HepG2 (cell line): ENCODE measurements around the gene ALPK3. TPM values are rescaled to one million over a fixed set of nuclear protein-coding genes. Genes with fewer than 3 reads are reported as not detected.
A peak's percentile ranks its signal among the peaks of the same experiment; 100 is the strongest.

Source experiments
- ARHGAP35 ChIP-seq: sonication (generic); formaldehyde crosslinking; IDR thresholded peaks from 2 replicates; pipeline ENCODE4 v1.9.0; 2022; ENCODE audit warnings: mild to moderate bottlenecking, inconsistent platforms, moderate library complexity, missing genetic modification reagents, borderline replicate concordance
- ATRX ChIP-seq: sonication (generic); formaldehyde crosslinking; IDR thresholded peaks from 2 replicates; pipeline ENCODE4 v1.4.0; 2020; ENCODE audit warnings: missing genetic modification reagents, borderline replicate concordance
- BRD4 ChIP-seq: sonication (generic); formaldehyde crosslinking; IDR thresholded peaks from 2 replicates; pipeline ENCODE4 v1.4.0; 2020; ENCODE audit warnings: missing genetic modification reagents
- CENPT ChIP-seq: sonication (generic); formaldehyde crosslinking; IDR thresholded peaks from 2 replicates; pipeline ENCODE4 v1.8.0; 2022; ENCODE audit warnings: low read depth, mild to moderate bottlenecking, moderate library complexity, missing genetic modification reagents
- EED ChIP-seq: sonication (generic); formaldehyde crosslinking; IDR thresholded peaks from 2 replicates; pipeline ENCODE4 v1.5.0; 2020; ENCODE audit warnings: mild to moderate bottlenecking, missing genetic modification reagents
- MAFG ChIP-seq: sonication (generic); formaldehyde crosslinking; IDR thresholded peaks from 2 replicates; pipeline ENCODE4 v1.5.1; 2020; ENCODE audit warnings: mild to moderate bottlenecking, missing genetic modification reagents
- MXI1 ChIP-seq: IDR thresholded peaks from 3 replicates; pipeline ENCODE4 v1.6.1; 2012; ENCODE audit warnings: low read depth, low read length, inconsistent platforms, borderline replicate concordance
- PAWR ChIP-seq: sonication (generic); formaldehyde crosslinking; IDR thresholded peaks from 2 replicates; pipeline ENCODE4 v1.4.0; 2020; ENCODE audit warnings: missing genetic modification reagents, mild to moderate bottlenecking, borderline replicate concordance
- RAD21 ChIP-seq: fragments of 450-650 bp; formaldehyde crosslinking; IDR thresholded peaks from 2 replicates; pipeline ENCODE4 v1.5.0; 2020; ENCODE audit warnings: mild to moderate bottlenecking
- RXRB ChIP-seq: IDR thresholded peaks from 2 replicates; pipeline ENCODE4 v1.6.1; 2016; ENCODE audit warnings: borderline replicate concordance, missing genetic modification reagents, missing compliant biosample characterization
- TOPORS ChIP-seq: sonication (generic); formaldehyde crosslinking; IDR thresholded peaks from 2 replicates; pipeline ENCODE4 v1.8.0; 2023; ENCODE audit warnings: mild to moderate bottlenecking, missing genetic modification reagents
- ZFP41 ChIP-seq: sonication (generic); formaldehyde crosslinking; IDR thresholded peaks from 2 replicates; pipeline ENCODE4 v1.4.0; 2020; ENCODE audit warnings: mild to moderate bottlenecking, missing genetic modification reagents, borderline replicate concordance
- ZIK1 ChIP-seq: sonication (generic); formaldehyde crosslinking; IDR thresholded peaks from 2 replicates; pipeline ENCODE4 v1.5.0; 2020; ENCODE audit warnings: mild to moderate bottlenecking, low read depth, missing genetic modification reagents, borderline replicate concordance
- ZKSCAN1 ChIP-seq: fragments of 150-350 bp; IDR thresholded peaks from 2 replicates; pipeline ENCODE4 v1.6.1; 2014; ENCODE audit warnings: low read length
- ZNF160 ChIP-seq: sonication (generic); formaldehyde crosslinking; IDR thresholded peaks from 2 replicates; pipeline ENCODE4 v1.8.0; 2022; ENCODE audit warnings: mild to moderate bottlenecking, inconsistent platforms, missing genetic modification reagents
- ZNF224 ChIP-seq: sonication (generic); formaldehyde crosslinking; IDR thresholded peaks from 2 replicates; pipeline ENCODE4 v1.5.0; 2020; ENCODE audit warnings: mild to moderate bottlenecking, missing genetic modification reagents
- ZNF382 ChIP-seq: sonication (generic); formaldehyde crosslinking; IDR thresholded peaks from 2 replicates; pipeline ENCODE4 v1.5.0; 2020; ENCODE audit warnings: missing genetic modification reagents, mild to moderate bottlenecking, borderline replicate concordance
- ZNF460 ChIP-seq: sonication (generic); formaldehyde crosslinking; IDR thresholded peaks from 2 replicates; pipeline ENCODE4 v1.5.1; 2020; ENCODE audit warnings: missing genetic modification reagents, mild to moderate bottlenecking, borderline replicate concordance
- ZNF468 ChIP-seq: sonication (generic); formaldehyde crosslinking; IDR thresholded peaks from 2 replicates; pipeline ENCODE4 v1.8.0; 2022; ENCODE audit warnings: mild to moderate bottlenecking, moderate library complexity, missing genetic modification reagents
- ZNF572 ChIP-seq: sonication (generic); formaldehyde crosslinking; IDR thresholded peaks from 2 replicates; pipeline ENCODE4 v1.5.1; 2020; ENCODE audit warnings: mild to moderate bottlenecking, missing genetic modification reagents
- ZNF644 ChIP-seq: IDR thresholded peaks from 2 replicates; pipeline ENCODE4 v1.6.1; 2016; ENCODE audit warnings: low read depth
- ZNF660 ChIP-seq: sonication (generic); formaldehyde crosslinking; IDR thresholded peaks from 2 replicates; pipeline ENCODE4 v1.5.1; 2020; ENCODE audit warnings: mild to moderate bottlenecking, low read depth, missing genetic modification reagents, borderline replicate concordance
- polyA plus RNA-seq, 8 experiments: library from polyadenylated mRNA; depleted of rRNA in 3 of 8; stranded (reverse) in 7 of 8; unstranded in 1 of 8; fragments of >200 nt; fragmentation: Illumina TruSeq in 4 of 8; extraction: Trizol in 4 of 8; gene quantifications; 2 replicates each; pipeline versions ENCODE4 v1.2.1 to v1.2.3, GENCODE V29; 2011 to 2016; ENCODE audit warnings: low read depth in 4 of 8, missing spikeins in 1 of 8, mixed read lengths in 1 of 8; ENCODE audit not compliant: insufficient read depth in 1 of 8
- total RNA-seq, 5 experiments: library from RNA; depleted of rRNA; stranded (reverse); fragments of >200 nt; fragmentation: Illumina TruSeq; extraction: Trizol; gene quantifications; 2 replicates each; pipeline ENCODE4 v1.2.3, GENCODE V29; 2016; ENCODE audit warnings: low read depth in 1 of 5
- TF ChIP-seq, protein P1 (sequence below): sonication (generic); formaldehyde crosslinking; IDR thresholded peaks from 2 replicates; pipeline ENCODE4 v1.5.1; 2020; ENCODE audit warnings: mild to moderate bottlenecking, missing genetic modification reagents, moderate library complexity
- TF ChIP-seq, protein P2 (sequence below): sonication (generic); formaldehyde crosslinking; IDR thresholded peaks from 2 replicates; pipeline ENCODE4 v1.5.0; 2020; ENCODE audit warnings: missing genetic modification reagents
- TF ChIP-seq, protein P3 (sequence below): sonication (generic); formaldehyde crosslinking; IDR thresholded peaks from 2 replicates; pipeline ENCODE4 v1.8.0; 2022; ENCODE audit warnings: mild to moderate bottlenecking, missing genetic modification reagents, borderline replicate concordance
- TF ChIP-seq, protein P4 (sequence below): sonication (generic); formaldehyde crosslinking; IDR thresholded peaks from 2 replicates; pipeline ENCODE4 v1.8.1; 2023; ENCODE audit warnings: mild to moderate bottlenecking, missing genetic modification reagents

The ALPK3 gene
- total and polyA plus RNA-seq, 2 of the 13 experiments (the other 11 are each of a cell fraction or from before 2014, with no cell fraction given) = 0.04 to 0.42 TPM

DNA sequence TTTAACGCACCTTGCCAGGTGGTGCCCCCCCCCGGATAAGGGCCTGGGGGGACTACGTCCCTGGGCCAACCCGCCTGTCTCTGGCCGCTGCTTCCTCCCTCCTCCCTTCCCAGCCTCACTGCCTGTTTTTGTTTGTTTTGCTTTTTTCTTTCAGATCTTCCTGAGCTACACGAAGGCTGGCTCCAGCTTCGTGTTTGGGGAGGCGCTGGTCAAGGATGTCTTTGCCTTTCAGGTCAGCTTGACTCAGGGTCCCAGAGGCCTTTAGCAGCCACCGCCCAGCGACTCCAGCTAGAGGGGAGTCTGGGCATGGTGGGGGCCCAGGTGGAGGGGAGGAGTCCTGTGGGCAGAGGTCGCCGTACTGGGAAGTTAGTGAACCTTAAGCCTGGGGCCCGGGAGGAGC is 91.4 kb downstream of the ALPK3 start (continued):
- TF ChIP-seq, protein P1, sequence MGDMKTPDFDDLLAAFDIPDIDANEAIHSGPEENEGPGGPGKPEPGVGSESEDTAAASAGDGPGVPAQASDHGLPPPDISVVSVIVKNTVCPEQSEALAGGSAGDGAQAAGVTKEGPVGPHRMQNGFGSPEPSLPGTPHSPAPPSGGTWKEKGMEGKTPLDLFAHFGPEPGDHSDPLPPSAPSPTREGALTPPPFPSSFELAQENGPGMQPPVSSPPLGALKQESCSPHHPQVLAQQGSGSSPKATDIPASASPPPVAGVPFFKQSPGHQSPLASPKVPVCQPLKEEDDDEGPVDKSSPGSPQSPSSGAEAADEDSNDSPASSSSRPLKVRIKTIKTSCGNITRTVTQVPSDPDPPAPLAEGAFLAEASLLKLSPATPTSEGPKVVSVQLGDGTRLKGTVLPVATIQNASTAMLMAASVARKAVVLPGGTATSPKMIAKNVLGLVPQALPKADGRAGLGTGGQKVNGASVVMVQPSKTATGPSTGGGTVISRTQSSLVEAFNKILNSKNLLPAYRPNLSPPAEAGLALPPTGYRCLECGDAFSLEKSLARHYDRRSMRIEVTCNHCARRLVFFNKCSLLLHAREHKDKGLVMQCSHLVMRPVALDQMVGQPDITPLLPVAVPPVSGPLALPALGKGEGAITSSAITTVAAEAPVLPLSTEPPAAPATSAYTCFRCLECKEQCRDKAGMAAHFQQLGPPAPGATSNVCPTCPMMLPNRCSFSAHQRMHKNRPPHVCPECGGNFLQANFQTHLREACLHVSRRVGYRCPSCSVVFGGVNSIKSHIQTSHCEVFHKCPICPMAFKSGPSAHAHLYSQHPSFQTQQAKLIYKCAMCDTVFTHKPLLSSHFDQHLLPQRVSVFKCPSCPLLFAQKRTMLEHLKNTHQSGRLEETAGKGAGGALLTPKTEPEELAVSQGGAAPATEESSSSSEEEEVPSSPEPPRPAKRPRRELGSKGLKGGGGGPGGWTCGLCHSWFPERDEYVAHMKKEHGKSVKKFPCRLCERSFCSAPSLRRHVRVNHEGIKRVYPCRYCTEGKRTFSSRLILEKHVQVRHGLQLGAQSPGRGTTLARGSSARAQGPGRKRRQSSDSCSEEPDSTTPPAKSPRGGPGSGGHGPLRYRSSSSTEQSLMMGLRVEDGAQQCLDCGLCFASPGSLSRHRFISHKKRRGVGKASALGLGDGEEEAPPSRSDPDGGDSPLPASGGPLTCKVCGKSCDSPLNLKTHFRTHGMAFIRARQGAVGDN (CRISPR knock-in tag) = peak; percentile 81
- no peak for TF ChIP-seq ZNF224 (CRISPR knock-in tag)
- TF ChIP-seq, protein P2, sequence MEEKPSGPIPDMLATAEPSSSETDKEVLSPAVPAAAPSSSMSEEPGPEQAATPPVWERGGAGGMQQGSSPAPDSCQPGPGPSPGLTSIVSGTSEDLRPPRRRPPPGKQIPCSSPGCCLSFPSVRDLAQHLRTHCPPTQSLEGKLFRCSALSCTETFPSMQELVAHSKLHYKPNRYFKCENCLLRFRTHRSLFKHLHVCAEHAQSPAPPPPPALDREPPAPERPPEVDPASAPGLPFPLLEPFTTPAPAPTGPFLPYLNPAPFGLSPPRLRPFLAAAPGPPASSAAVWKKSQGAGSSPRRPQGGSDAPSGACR (CRISPR knock-in tag) = no peak
- no peak for TF ChIP-seq TOPORS (CRISPR knock-in tag)
- TF ChIP-seq RAD21 (CRISPR knock-in tag) = no peak
- TF ChIP-seq ARHGAP35 = no peak
- no peak for TF ChIP-seq ZNF572 (CRISPR knock-in tag)
- TF ChIP-seq EED (CRISPR knock-in tag) = 0 out of 2 replicates have a peak, but pooled peaks have one; percentile 43
- no peak for TF ChIP-seq MAFG
- TF ChIP-seq PAWR (CRISPR knock-in tag) = no peak
- TF ChIP-seq, protein P3, sequence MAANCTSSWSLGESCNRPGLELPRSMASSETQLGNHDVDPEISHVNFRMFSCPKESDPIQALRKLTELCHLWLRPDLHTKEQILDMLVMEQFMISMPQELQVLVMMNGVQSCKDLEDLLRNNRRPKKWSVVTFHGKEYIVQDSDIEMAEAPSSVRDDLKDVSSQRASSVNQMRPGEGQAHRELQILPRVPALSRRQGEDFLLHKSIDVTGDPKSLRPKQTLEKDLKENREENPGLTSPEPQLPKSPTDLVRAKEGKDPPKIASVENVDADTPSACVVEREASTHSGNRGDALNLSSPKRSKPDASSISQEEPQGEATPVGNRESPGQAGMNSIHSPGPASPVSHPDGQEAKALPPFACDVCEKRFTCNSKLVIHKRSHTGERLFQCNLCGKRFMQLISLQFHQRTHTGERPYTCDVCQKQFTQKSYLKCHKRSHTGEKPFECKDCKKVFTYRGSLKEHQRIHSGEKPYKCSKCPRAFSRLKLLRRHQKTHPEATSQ (CRISPR knock-in tag) = no peak
- TF ChIP-seq ZNF468 (CRISPR knock-in tag) = no peak
- no peak for TF ChIP-seq BRD4 (CRISPR knock-in tag)
- no peak for TF ChIP-seq ZNF644 (CRISPR knock-in tag)
- no peak for TF ChIP-seq ATRX
- TF ChIP-seq ZNF160 = no peak
- TF ChIP-seq ZIK1 (CRISPR knock-in tag) = no peak
- no peak for TF ChIP-seq MXI1
- TF ChIP-seq ZFP41 (CRISPR knock-in tag) = no peak
- TF ChIP-seq CENPT (CRISPR knock-in tag) = no peak
- TF ChIP-seq ZNF460 (CRISPR knock-in tag) = no peak
- no peak for TF ChIP-seq ZKSCAN1
- TF ChIP-seq ZNF660 (CRISPR knock-in tag) = no peak
- TF ChIP-seq, protein P4, sequence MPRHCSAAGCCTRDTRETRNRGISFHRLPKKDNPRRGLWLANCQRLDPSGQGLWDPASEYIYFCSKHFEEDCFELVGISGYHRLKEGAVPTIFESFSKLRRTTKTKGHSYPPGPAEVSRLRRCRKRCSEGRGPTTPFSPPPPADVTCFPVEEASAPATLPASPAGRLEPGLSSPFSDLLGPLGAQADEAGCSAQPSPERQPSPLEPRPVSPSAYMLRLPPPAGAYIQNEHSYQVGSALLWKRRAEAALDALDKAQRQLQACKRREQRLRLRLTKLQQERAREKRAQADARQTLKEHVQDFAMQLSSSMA (CRISPR knock-in tag) = no peak
- TF ChIP-seq ZNF382 (CRISPR knock-in tag) = no peak
- no peak for TF ChIP-seq RXRB
